ENCODE data around the gene SLC16A10. TPM values are rescaled to one million over a fixed set of nuclear protein-coding genes. Genes with fewer than 3 reads are reported as not detected.

Gene SLC16A10
- polyA plus RNA-seq, 1 donor (not counting 4 experiments of a cell fraction or from before 2014, with no cell fraction given), result not detected

DNA sequence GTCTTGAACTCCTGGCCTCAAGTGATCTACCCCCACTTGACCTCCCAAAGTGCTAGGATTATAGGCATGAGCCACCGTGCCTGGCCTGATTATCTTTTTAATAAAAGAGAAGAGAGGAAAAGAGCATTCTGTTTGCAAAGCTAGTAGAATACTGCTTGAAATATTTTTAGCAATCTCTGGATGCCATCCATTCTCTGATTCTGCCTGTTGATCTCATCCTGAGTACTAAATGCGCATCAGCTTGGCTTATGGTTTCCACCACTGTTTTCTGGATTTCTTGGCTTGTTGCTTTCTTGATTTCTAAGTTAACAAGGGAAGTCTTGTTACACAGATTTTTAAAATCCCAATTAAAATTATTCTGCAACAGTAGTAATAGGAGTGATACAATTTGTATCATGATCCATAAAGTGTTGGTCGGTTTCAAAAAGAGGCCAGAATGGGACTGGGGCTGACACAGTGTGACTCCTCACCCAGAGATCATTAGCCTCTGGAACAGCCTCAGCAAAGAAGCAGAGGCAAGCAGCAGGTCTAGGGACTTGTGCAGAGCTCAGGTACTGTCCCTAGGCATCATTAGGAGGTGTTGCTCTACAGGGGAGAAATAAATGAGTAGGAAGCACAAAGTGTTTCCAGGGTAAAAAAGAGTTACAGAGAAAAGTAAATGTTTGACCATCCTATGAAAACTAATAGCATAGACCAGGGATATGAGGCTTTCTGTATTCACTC is 17.8 kb upstream of the SLC16A10 start:
- Histone ChIP-seq H3K9me1 (ENCODE audit: control insufficient read depth, extremely low read depth, insufficient read depth, low read length) (no peaks in the 10 kb centered on the region), H3K9ac (ENCODE audit: control insufficient read depth, extremely low read depth, insufficient read depth, low read length) (no peak overlapping the region), H2AFZ (ENCODE audit: control insufficient read depth, low read length) (no peak overlapping the region), H3K79me2 (ENCODE audit: control insufficient read depth, insufficient read depth, low read length) (no peaks in the 10 kb centered on the region), H3K36me3 (ENCODE audit: control insufficient read depth in 2 of 2, extremely low read depth in 1 of 2, insufficient read depth in 2 of 2, low read length in 2 of 2) (no peaks in the 10 kb centered on the region), H3K4me3 (ENCODE audit: control insufficient read depth in 2 of 3, extremely low read depth in 1 of 3, insufficient read depth in 2 of 3, low read depth in 1 of 3, low read length in 3 of 3) (no peak overlapping the region), H3K9me3 (ENCODE audit: control insufficient read depth, low read depth, low read length) (no peaks in the 10 kb centered on the region), H3K27ac (ENCODE audit: control insufficient read depth, insufficient read depth, low read length) (no peak overlapping the region), H3K4me2 (ENCODE audit: control insufficient read depth, extremely low read depth, insufficient read depth, low read depth, low read length) (no peak overlapping the region), H3K27me3 (ENCODE audit: control insufficient read depth, extremely low read depth, insufficient read depth, low read length) (peaks cover 15% of the 10 kb centered on the region), H4K20me1 (ENCODE audit: control insufficient read depth, extremely low read depth, insufficient read depth, low read length) (no peaks in the 10 kb centered on the region), H3K4me1 (ENCODE audit: control insufficient read depth, extremely low read depth, insufficient read depth, low read length) (no peaks in the 10 kb centered on the region)
- no peak for FAIRE-seq
- dilution Hi-C loops (cut with MboI; ENCODE audit: extremely low pct_ligation_motif_present, low sequenced_read_pairs), result no loop called here
- DNase-seq (ENCODE audit: low read depth, low spot score), result no peak
- TF ChIP-seq, protein P1, sequence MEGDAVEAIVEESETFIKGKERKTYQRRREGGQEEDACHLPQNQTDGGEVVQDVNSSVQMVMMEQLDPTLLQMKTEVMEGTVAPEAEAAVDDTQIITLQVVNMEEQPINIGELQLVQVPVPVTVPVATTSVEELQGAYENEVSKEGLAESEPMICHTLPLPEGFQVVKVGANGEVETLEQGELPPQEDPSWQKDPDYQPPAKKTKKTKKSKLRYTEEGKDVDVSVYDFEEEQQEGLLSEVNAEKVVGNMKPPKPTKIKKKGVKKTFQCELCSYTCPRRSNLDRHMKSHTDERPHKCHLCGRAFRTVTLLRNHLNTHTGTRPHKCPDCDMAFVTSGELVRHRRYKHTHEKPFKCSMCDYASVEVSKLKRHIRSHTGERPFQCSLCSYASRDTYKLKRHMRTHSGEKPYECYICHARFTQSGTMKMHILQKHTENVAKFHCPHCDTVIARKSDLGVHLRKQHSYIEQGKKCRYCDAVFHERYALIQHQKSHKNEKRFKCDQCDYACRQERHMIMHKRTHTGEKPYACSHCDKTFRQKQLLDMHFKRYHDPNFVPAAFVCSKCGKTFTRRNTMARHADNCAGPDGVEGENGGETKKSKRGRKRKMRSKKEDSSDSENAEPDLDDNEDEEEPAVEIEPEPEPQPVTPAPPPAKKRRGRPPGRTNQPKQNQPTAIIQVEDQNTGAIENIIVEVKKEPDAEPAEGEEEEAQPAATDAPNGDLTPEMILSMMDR (optimal IDR thresholded peaks at IDR 0.05 in 1 of 3, IDR thresholded peaks at IDR 0.05 in 1 of 3, conservative IDR thresholded peaks at IDR 0.05 in 1 of 3; ENCODE audit: extremely low read depth in 1 of 3, insufficient read depth in 2 of 3, low read length in 3 of 3), result no peak
- TF ChIP-seq EZH2 (IDR thresholded peaks at IDR 0.05; ENCODE audit: low read length), result no peak

DNA sequence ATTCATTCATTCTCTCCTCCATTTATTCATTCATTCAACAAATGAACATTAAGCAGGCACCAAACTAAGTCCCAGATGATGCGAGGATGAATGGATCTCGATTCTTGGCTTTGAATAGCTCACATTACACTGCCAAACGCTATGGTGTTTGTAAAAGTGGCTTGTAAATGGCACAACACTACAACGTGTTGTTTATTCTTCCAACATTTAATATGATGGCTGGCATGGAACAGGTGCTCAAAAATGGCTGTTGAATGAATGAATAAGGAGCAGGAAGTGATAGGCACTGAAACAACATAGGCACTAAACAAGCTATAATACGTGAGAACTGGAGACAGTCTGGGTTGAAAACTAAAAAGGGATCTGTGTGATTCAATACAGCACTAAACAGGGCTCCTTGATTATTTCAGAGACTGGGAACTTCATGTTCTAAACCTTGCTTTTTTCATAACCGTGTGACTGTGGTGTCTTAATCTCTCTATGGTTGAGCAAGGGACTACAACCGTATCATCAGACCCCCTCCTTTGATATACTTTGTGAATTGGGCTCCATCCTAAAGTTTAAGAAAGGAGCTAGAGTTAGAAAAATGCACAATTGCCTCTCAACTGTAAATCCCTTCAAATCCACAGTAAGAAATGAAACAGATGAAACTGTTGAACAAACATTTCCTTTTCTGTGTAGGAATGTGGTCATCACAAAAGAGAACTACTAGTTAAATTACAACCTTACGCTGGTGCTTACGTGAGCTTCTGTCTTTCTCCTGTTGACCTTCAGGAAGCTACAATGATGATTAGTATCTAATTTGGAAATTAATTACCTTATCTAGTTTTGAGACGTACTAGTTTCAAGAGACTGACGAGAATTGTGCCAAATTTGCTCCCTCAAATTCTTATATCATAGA is 16.9 kb upstream of the SLC16A10 start:
- H3K4me1 ChIP-seq (ENCODE audit: control insufficient read depth, extremely low read depth, insufficient read depth, low read length), result no peaks in the 10 kb centered on the region
- DNase-seq (ENCODE audit: low read depth, low spot score), result no peak
- H2AFZ ChIP-seq (ENCODE audit: control insufficient read depth, low read length), result no peak overlapping the region
- no peak overlapping the region for H3K9ac ChIP-seq (ENCODE audit: control insufficient read depth, extremely low read depth, insufficient read depth, low read length)
- dilution Hi-C loops (cut with MboI; ENCODE audit: extremely low pct_ligation_motif_present, low sequenced_read_pairs), result no loop called here
- H3K27me3 ChIP-seq (ENCODE audit: control insufficient read depth, extremely low read depth, insufficient read depth, low read length), result peaks cover 19% of the 10 kb centered on the region
- no peak overlapping the region for H3K4me3 ChIP-seq (ENCODE audit: control insufficient read depth in 2 of 3, extremely low read depth in 1 of 3, insufficient read depth in 2 of 3, low read depth in 1 of 3, low read length in 3 of 3)
- TF ChIP-seq, protein P1 (optimal IDR thresholded peaks at IDR 0.05 in 1 of 3, IDR thresholded peaks at IDR 0.05 in 1 of 3, conservative IDR thresholded peaks at IDR 0.05 in 1 of 3; ENCODE audit: extremely low read depth in 1 of 3, insufficient read depth in 2 of 3, low read length in 3 of 3), result no peak
- TF ChIP-seq EZH2 (IDR thresholded peaks at IDR 0.05; ENCODE audit: low read length), result no peak
- FAIRE-seq, result no peak
- H3K36me3 ChIP-seq (ENCODE audit: control insufficient read depth in 2 of 2, extremely low read depth in 1 of 2, insufficient read depth in 2 of 2, low read length in 2 of 2), result no peaks in the 10 kb centered on the region
- no peaks in the 10 kb centered on the region for H4K20me1 ChIP-seq (ENCODE audit: control insufficient read depth, extremely low read depth, insufficient read depth, low read length)
- no peak overlapping the region for H3K4me2 ChIP-seq (ENCODE audit: control insufficient read depth, extremely low read depth, insufficient read depth, low read depth, low read length)
- H3K9me1 ChIP-seq (ENCODE audit: control insufficient read depth, extremely low read depth, insufficient read depth, low read length), result no peaks in the 10 kb centered on the region
- H3K79me2 ChIP-seq (ENCODE audit: control insufficient read depth, insufficient read depth, low read length), result no peaks in the 10 kb centered on the region
- H3K27ac ChIP-seq (ENCODE audit: control insufficient read depth, insufficient read depth, low read length), result no peak overlapping the region
- no peaks in the 10 kb centered on the region for H3K9me3 ChIP-seq (ENCODE audit: control insufficient read depth, low read depth, low read length)
